GM21786 (cell line): Measurements from ENCODE around the gene CDK15.
A peak's percentile ranks its signal among the peaks of the same experiment; 100 is the strongest.
"Not testable (repeated sequence)": the region's sequence is repeated elsewhere in the genome, so short reads cannot be mapped to it uniquely, and the experiment has no call there.

ENCODE experiments used
- ATAC-seq: cut with Tn5 transposase; IDR thresholded peaks from one replicate; pipeline ENCODE4 v1.9.1; 2021; ENCODE audit not compliant: unreplicated experiment

Gene CDK15

DNA sequence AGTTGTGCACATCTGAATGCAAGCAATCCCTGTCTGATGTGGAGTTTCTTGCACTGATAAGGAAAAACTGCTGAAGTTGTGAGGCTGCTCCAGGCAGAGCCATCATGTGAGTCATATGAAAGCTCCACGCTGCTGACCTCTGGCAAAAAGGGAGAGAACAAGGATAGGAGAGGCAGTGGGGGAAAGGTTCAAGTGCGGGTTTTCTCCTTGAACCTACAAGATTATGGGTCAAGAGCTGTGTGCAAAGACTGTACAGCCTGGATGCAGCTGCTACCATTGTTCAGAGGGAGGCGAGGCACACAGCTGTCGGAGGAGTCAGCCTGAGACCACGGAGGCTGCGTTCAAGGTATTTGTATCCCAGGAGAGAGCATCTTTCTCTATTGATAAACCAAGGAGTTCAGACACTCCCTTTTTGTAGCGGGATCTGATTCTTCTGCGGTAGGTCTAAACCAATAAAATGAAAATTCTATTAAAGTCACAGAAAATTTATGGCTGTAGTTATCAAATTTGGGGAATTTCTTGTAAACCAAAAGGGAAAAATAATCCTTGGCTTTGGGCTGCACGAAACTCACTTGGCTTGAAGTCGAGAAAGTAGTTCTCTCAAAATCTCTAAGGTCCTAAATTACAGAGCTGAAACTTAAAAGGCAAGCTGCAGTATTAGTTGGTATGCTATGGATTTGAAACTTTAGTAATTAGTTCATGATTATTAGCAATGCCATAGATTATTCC lies at the start of gene CDK15:
Gene CDK15 (plus strand): TSS at position 96 of the 729 bp plus-strand sequence. CDS start 128 bp downstream, at position 224.
- ATAC-seq: no peak

DNA sequence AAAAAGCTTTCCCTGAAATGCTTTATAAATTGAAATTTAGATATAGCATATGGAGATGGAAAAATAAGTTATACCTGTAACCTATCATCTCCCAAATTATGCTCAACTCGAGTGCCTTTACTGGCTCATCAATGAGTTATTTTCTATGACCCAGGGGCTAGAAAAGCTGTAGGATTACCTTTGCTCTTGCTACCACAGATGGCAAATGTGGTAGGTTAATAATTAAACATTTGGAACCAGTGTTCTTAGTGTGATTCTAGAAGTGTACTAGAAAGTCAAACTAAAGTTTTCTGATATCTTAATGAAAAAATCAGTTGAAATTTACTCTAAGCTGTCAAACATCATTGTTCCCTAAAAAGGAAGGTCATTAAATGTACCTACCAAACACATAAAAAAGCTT lies 48.1 kb upstream of the CDK15 start:
- peak; percentile 52 for ATAC-seq

- ATAC-seq: no peak
Measured at GRCh38 chr2:201758873-201759272, 47.5 kb upstream of the CDK15 start.

- no peak for ATAC-seq
Measured at GRCh38 chr2:201759567-201759966, 46.8 kb upstream of the CDK15 start.

GRCh38 chr2:201761101-201761500 lies 45.2 kb upstream of the CDK15 start:
- no peak for ATAC-seq

DNA sequence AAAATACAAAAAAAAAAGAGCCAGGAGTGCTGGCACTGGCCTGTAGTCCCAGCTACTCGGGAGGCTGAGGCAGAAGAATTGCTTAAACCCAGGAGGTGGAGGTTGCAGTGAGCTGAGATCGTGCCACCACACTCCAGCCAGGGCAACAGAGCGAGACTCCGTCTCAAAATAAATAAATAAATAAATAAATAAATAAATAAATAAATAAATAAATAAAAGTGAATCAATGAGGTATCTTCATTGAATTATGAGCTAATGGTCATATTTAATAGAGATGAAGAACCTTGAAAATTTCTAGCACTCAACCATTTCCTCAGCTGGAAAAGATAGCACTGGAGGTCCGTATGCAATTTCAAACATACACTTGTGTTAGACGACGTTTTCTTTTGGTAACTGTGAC lies 41.9 kb upstream of the CDK15 start:
- ATAC-seq: not testable (repeated sequence)

DNA sequence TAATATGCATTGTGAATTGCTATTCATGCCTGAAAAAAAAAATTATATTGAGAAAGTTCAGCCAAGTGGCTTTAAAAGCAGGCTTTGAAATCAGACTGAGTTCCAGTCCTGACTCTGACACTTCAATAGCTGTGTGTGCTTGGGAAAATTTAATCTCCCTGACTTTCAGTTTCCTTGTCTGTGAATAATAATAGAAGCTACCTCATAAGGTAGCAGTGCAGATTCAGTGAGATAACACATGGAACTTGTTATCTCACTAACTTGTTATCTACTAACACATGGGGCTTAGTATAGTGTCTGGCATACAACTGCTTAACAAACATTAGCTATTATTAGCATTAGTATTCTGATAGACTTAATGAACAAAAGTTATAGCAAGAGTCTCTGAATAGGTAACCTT lies 40.5 kb upstream of the CDK15 start:
- ATAC-seq: no peak

- no peak for ATAC-seq
Measured at GRCh38 chr2:201768918-201769317, 37.4 kb upstream of the CDK15 start.

GRCh38 chr2:201769666-201770373 lies 36.5 kb upstream of the CDK15 start:
- no peak for ATAC-seq

DNA sequence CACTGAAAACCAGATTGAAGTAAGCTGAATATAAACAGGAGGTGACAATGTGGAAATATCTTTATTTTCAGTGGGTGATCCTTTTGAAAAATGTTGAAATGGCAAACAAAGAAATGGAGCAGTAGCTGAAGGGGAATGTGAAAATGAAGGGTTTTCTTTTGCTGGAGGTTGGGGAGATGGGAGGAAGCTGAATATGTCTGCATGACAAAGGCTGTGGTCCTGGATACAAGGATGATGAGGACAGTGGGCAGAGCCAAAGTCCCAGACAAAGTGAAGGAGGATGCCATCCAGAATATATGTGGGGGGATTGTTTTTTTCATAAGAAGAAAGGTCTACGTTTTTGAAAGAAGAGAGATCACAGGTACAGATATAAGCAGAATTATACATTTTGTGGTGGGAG lies 32.3 kb upstream of the CDK15 start:
- no peak for ATAC-seq

DNA sequence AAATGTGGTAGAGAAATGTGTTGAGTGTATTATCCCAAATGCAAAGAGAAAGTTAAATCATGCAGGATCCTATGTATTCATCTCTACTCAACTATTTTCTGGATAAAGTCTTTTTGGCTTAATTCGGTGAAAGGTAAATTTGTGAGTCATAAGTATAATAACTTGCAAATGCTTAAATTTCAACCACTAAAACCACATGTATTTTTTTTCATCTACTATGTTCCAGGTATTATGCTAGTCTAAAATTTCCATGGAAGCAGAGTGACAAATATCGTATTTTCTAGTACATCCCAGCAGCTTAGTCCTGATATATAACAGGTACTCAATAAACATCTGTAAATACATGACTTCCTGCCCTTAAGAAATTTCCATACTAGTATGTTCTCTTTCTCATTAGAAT lies 31.8 kb upstream of the CDK15 start:
- ATAC-seq: no peak

DNA sequence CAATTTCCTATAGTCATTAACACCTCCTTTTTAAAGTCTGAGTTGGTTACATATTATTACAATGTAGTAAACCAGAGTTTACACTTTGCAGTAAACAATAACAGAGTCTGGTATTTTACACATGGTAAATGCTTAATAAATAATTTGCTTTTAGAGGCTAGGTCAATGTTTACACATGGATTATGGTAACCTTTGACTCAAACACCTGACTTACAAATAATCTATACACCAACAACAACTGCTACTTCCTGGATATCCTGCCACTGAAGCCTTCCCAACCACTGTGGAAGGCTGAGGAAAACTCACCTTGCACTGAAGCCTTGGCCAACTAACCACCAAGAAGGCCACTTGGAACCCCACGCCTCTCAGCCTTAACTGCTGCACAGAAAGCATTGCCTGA lies 31.0 kb upstream of the CDK15 start:
- ATAC-seq: no peak

- no peak for ATAC-seq
Measured at GRCh38 chr2:201777043-201777442, 29.3 kb upstream of the CDK15 start.

- ATAC-seq: no peak
Measured at GRCh38 chr2:201777869-201778268, 28.5 kb upstream of the CDK15 start.

GRCh38 chr2:201779901-201780673 lies 26.2 kb upstream of the CDK15 start:
- peak; percentile 1 for ATAC-seq

DNA sequence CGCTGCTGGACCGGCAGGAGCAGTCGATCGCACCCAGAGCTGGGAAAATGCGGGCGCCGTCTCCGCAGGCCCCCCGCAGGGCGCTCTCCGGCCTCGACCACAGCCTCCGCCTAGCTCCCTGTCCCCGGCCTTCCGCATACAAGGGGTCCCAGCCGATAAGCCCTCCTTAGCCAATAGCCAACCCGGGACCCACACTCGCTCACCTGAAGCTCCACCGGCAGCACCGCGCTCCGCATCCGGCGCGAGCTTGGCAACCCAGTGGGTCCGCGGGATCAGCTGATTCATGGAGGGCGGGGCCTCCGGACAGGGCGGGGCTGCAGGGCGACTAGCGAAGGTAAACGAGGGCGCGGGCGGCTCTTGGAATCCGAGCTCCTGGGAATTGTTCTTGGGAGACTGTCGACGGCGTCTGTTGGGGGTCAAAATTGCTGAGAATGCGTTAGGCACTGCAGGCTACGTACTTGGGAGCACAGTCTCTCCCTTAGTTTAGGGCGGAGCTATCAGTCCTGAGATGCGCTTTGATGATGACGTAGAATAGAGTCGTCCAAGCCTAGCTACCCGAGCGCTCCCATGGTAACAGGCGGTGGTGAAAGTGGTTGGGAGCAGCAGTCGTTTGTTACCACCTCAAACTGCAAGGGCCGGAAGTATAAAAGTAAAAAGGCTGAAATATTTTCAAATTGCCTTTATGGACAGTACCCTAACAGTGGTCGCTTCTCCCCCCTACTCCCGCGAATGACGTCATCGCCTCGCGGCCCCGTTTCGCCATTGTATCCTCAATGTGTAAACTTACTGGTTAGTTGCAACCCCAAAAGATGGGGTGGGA lies 25.5 kb upstream of the CDK15 start, which contains the start of gene ALS2:
Gene ALS2 (minus strand): TSS at position 260 of the 820 bp plus-strand sequence. CDS start 12,048 bp downstream, outside the sequence.
- ATAC-seq: peak; percentile 96

DNA sequence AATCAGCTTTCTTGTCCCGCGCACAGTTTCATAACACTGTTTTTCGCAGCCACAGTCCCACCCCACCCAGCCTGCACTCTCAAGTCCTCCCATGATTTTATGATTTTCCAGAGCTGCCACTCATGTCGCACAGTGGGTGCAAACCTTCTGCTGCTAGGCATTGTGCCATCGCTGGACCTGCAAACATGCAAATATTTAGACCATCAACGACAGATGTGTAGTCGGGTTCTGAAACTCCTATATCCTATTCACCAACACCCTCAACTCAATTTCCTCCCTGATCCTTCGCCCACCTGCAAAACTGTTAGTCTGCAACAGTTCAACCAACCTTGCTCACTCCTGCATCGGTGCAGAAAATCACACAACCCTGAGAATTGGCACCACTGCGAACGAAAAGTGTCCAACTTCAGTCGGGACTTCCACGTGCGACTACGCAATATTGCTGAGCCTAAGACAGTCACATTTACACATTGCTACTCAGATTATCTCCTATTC lies 24.7 kb upstream of the CDK15 start:
- no peak for ATAC-seq

GRCh38 chr2:201784563-201784962 lies 21.8 kb upstream of the CDK15 start:
- no peak for ATAC-seq

DNA sequence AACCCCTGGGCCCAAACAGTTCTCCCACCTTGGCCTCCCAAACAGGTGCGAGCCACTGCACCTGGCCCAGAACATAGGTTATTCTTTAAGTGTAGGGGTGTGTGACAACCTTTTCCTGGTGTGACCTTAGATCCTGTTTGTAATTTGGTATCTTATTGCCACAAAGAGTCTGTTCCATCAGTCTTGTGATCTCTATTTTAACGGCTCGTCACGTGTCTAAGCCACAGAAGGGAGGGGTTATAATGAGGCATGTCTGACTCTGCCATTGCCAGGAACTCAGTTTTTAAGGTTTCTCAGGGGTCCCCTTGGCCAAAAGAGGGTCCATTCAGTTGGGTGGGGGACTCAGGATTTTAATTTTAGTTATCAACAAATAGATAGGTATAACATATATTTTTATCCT lies 21.2 kb upstream of the CDK15 start:
- no peak for ATAC-seq

DNA sequence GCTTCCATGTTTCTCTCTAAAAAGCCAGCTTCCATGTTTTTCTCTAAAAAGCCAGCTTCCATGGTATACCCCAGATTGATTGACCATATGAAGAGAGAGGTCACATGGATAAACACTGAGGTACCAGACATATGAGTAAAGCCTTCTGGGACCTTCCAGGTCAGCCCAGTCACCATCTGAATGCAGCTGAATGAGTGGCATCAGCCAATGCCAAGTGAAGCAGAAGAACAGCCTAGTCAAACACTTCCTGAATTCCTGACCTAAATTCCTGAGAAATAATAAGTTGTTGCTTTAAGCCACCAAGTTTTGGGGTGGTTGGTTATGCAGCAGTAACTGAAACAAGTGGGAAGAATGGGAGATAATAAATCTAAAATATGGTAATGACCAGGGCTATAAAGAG lies 19.9 kb upstream of the CDK15 start:
- no peak for ATAC-seq

GRCh38 chr2:201788371-201788770 lies 18.0 kb upstream of the CDK15 start:
- no peak for ATAC-seq
